Neural cell (in vitro differentiated cells): ENCODE results near the gene SECTM1.

Experiments used
- CTCF ChIP-seq: fragments of 450-650 bp; IDR thresholded peaks from 2 replicates; pipeline ENCODE4 v1.5.1; 2014; ENCODE audit warnings: antibody characterized with exemption, mild to moderate bottlenecking, moderate library complexity; ENCODE audit not compliant: poor library complexity, severe bottlenecking
- EP300 ChIP-seq: fragments of 450-650 bp; conservative IDR thresholded peaks from 2 replicates; pipeline ENCODE4 v1.6.1; 2014; ENCODE audit warnings: antibody characterized with exemption, mild to moderate bottlenecking, moderate library complexity; ENCODE audit not compliant: poor library complexity, severe bottlenecking
- MXI1 ChIP-seq: fragments of 450-650 bp; conservative IDR thresholded peaks from 2 replicates; pipeline ENCODE4 v1.6.1; 2014; ENCODE audit warnings: antibody characterized with exemption, mild to moderate bottlenecking; ENCODE audit not compliant: poor library complexity, severe bottlenecking
- POLR2AphosphoS5 ChIP-seq: IDR thresholded peaks from 2 replicates; pipeline ENCODE4 v1.6.1; 2012
- RAD21 ChIP-seq: fragments of 450-650 bp; conservative IDR thresholded peaks from 2 replicates; pipeline ENCODE4 v1.6.1; 2014; ENCODE audit warnings: antibody characterized with exemption, mild to moderate bottlenecking, moderate library complexity

GRCh38 chr17:82371333-82372248, 38.0 kb upstream of the SECTM1 start, which contains the start of gene UTS2R:
- no peak for TF ChIP-seq EP300
- no peak for TF ChIP-seq CTCF
- no peak for TF ChIP-seq RAD21
- TF ChIP-seq POLR2AphosphoS5 = no peak
- no peak for TF ChIP-seq MXI1
